Measurements from ENCODE around the gene ZNF518B. TPM values are rescaled to one million over a fixed set of nuclear protein-coding genes. Genes with fewer than 3 reads are reported as not detected.
A peak's percentile ranks its signal among the peaks of the same experiment; 100 is the strongest.

ZNF518B gene, protein sequence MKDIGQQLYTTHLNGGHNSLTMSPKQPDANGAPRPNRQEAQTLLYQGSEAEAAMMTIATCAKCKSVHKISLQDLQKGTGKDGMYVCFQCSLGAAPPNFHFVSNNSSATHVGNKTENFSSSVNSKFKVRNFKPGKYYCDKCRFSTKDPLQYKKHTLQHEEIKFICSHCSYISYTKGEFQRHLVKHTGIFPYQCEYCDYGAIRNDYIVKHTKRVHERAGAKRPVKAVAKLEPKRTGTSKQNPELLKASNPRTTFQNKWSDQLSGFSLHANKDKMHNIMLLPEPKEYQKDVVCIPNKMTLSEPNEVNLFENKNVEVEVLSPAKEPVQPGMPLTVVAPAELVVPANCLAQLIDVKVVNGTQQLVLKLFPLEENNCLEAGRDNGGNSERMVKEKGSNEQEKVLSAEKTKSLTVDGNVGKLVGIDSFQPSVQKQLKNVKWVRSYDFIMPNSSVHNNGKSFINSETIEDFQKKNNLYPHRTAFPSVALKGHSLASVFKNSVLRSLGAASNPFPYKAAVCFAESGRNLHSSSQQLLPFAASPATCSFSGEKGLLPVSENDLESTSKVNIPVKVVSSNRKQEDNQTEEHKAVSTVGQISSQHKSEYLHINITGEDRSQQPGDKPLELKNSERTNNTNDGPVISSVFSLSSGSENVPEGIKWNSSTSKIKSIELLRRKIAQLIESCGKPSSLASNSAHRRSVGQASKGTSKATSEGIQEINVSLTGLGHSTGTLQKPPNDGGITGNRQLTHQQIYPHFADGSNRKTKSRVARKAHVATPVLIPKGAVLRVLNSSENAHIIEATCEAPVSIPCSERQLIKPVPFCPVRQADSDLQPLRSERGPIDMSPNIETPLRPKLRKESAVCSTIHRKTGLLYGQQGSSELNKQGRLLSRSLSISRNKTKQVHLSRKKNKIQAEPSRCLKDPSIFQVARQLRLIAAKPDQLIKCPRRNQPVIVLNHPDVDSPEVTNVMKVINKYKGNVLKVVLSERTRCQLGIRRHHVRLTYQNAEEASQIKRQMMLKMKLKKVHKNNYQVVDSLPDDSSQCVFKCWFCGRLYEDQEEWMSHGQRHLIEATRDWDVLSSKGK
- 10 to 100 TPM; 27.3 to 53.0 (median 30.3) TPM for total RNA-seq
- 10 to 100 TPM; 13.4 to 23.2 TPM for polyA plus RNA-seq
- 62.7 reads per million, percentile 76 among the genes with 10 or more reads in this experiment for total RNA-seq

DNA sequence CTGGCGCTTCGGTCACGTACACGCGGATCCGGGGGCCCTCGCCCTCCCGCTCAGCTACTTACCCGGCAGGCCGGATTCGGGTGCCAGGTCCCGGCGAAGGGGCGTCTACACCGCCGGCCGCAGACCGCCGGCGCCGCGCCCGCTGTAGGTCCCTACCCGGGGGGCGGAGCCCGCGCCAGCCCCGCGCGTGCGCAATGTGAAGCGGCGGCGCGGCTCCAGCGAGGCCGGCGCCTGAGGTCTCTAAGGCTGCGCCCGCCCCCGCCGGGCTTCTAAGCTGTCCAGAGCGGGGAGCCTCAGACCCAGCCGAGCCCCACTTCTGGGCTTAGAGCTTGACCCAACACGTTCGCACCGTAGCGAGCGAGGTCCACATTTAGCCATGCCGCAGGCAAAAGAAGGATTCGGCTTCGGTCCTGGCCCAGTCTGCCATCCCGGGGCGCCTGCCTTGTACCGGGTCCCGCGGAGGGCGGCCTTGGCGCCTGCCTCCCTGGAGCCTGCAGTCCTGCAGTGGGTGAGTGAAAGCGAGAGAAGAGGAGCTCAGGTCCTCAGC is at the start of gene ZNF518B:
TSS of gene ZNF518B (minus strand) at position 172 of the 547 bp plus-strand sequence. CDS start 11,098 bp downstream, outside the sequence.
- DNase-seq = peak; percentile 73 to 89 (median 85)
- Histone ChIP-seq H3K9me3 (ENCODE audit: control insufficient read depth in 2 of 3, low read length in 3 of 3) (peaks cover 0 to 10% (median 2%) of the 10 kb centered on the region in 3 experiments), H3K27ac (ENCODE audit: low read depth, low read length) (peak within 1 kb of the TSS; percentile 67), H3K36me3 (ENCODE audit: control insufficient read depth in 2 of 3, insufficient read depth in 3 of 3, low read length in 3 of 3) (peaks cover 0 to 24% (median 4%) of the 10 kb centered on the region in 3 experiments), H3K4me1 (ENCODE audit: control insufficient read depth in 2 of 2, insufficient read depth in 2 of 2, low read length in 2 of 2) (peaks cover 4 to 15% of the 10 kb centered on the region in 2 donors), H3K4me3 (ENCODE audit: low read length) (peak within 1 kb of the TSS; percentile 75), H3K27me3 (ENCODE audit: control insufficient read depth in 2 of 2, insufficient read depth in 2 of 2, low read length in 2 of 2) (no peaks in the 10 kb centered on the region)
- Mint-ChIP-seq H3K27ac (peak within 1 kb of the TSS; percentile 79 to 95 (median 88)), H3K4me3 (peak within 1 kb of the TSS; percentile 81 to 93 (median 88)), H3K9me3 (peaks cover 2 to 19% (median 7%) of the 10 kb centered on the region in 11 donors), H3K4me1 (peaks cover 16 to 63% (median 53%) of the 10 kb centered on the region in 7 donors), H3K27me3 (peaks cover 0 to 19% (median 8%) of the 10 kb centered on the region in 5 donors), H3K36me3 (peaks cover 24 to 36% (median 32%) of the 10 kb centered on the region in 5 donors)
- ATAC-seq = peak; percentile 80
- CTCF ChIA-PET = interaction anchor here (0.9 kb wide), 1 partner anchor 44 kb away, joined by 3 read pairs; no protein-coding TSS in a partner anchor
- intact Hi-C loops (cut with micrococcal nuclease) = loop anchor here (1.0 to 10.0 kb wide), 11 partner anchors 81 to 1013 kb away; no protein-coding TSS in a partner anchor
- POLR2A ChIA-PET = interaction anchor here (0.6 to 2.3 kb wide), 8 partner anchors 11 to 766 kb away, joined by 3 to 24 read pairs (median 3); partner anchors contain the start of gene WDR1

DNA sequence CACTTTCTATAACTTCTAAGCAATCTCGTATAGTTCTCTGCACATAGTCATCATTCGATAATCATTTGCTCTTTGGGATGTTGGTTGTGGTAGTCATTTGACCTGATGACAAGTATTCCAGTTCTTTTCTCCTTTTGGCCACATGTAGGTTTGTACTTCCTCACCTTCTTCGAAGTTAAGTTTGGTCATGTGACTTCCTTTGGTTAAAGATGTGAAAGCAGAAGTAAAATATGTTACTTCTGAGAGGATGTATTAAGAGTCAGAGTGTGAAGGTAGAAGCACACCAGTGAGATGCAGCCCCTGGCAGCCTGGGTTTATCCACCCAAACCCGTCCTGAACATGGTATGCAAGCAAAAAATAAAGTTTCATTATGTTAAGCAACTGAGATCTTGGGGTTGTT is 48.9 kb upstream of the ZNF518B start:
- no peaks in the 10 kb centered on the region for H3K36me3 ChIP-seq (ENCODE audit: control insufficient read depth in 2 of 3, insufficient read depth in 3 of 3, low read length in 3 of 3)
- intact Hi-C loops (cut with micrococcal nuclease) = no loop called here

DNA sequence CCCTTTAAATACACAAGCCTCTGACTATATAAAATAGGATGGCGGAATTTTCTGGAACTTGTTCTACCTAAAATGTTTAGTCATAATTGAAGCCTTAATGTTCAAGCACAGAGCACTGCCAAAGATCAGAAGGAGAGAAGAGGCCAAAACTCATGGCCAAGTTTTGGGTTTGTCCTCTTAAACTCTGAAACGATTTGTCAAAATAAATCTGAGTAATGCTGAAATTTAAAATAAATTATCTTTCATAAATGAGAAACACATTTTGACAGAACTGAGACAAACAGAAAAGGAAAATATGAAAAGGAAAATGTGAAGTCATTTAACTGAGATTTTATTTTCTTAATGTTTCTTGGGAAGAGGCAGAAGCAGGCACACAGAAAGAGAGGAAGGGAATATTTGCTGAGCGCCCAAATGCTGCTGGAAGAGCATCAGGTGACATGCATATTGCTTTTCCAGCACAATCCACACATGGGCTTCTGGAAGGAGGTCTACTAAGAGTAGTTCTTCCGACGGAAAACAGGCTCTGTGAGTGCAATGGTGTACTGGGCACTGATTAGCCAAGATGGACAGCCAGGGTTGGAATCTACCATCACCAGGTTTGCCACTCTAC is 47.4 kb upstream of the ZNF518B start:
- Histone ChIP-seq H3K27ac (ENCODE audit: low read depth, low read length) (no peak overlapping the region), H3K4me3 (ENCODE audit: low read length) (no peak overlapping the region), H3K4me1 (ENCODE audit: control insufficient read depth in 2 of 2, insufficient read depth in 2 of 2, low read length in 2 of 2) (peaks cover 0 to 6% of the 10 kb centered on the region in 2 donors), H3K36me3 (ENCODE audit: control insufficient read depth in 2 of 3, insufficient read depth in 3 of 3, low read length in 3 of 3) (no peaks in the 10 kb centered on the region), H3K9me3 (ENCODE audit: control insufficient read depth in 2 of 3, low read length in 3 of 3) (peaks cover 0 to 7% (median 6%) of the 10 kb centered on the region in 3 experiments), H3K27me3 (ENCODE audit: control insufficient read depth in 2 of 2, insufficient read depth in 2 of 2, low read length in 2 of 2) (no peaks in the 10 kb centered on the region)
- Mint-ChIP-seq H3K36me3 (no peaks in the 10 kb centered on the region), H3K27ac (no peak overlapping the region), H3K27me3 (peaks cover 0 to 12% (median 6%) of the 10 kb centered on the region in 5 donors), H3K4me3 (no peak overlapping the region), H3K4me1 (peaks cover 0 to 5% (median 5%) of the 10 kb centered on the region in 7 donors), H3K9me3 (peaks cover 0 to 17% (median 6%) of the 10 kb centered on the region in 11 donors)
- ChIA-PET POLR2A (no interaction called here), CTCF (no interaction called here)
- no peak for DNase-seq
- no peak for ATAC-seq
- intact Hi-C loops (cut with micrococcal nuclease) = no loop called here

More for the DNA sequence above, 48.9 kb upstream of the ZNF518B start:
- Mint-ChIP-seq H3K27me3 (peaks cover 0 to 4% (median 0%) of the 10 kb centered on the region in 5 donors), H3K36me3 (peaks cover 0 to under 1% (median 0%) of the 10 kb centered on the region in 5 donors), H3K27ac (peak overlapping the region in 1 of 9 donors; percentile 19), H3K4me1 (peaks cover 0 to 5% (median 5%) of the 10 kb centered on the region in 7 donors), H3K4me3 (no peak overlapping the region), H3K9me3 (peaks cover 0 to 17% (median 6%) of the 10 kb centered on the region in 11 donors)
- Histone ChIP-seq H3K4me3 (ENCODE audit: low read length) (no peak overlapping the region), H3K27me3 (ENCODE audit: control insufficient read depth in 2 of 2, insufficient read depth in 2 of 2, low read length in 2 of 2) (no peaks in the 10 kb centered on the region), H3K4me1 (ENCODE audit: control insufficient read depth in 2 of 2, insufficient read depth in 2 of 2, low read length in 2 of 2) (peaks cover 0 to 6% of the 10 kb centered on the region in 2 donors), H3K27ac (ENCODE audit: low read depth, low read length) (no peak overlapping the region), H3K9me3 (ENCODE audit: control insufficient read depth in 2 of 3, low read length in 3 of 3) (peaks cover 0 to 7% (median 6%) of the 10 kb centered on the region in 3 experiments)
- DNase-seq (no peak), ATAC-seq (no peak)
- ChIA-PET POLR2A (no interaction called here), CTCF (no interaction called here)

DNA sequence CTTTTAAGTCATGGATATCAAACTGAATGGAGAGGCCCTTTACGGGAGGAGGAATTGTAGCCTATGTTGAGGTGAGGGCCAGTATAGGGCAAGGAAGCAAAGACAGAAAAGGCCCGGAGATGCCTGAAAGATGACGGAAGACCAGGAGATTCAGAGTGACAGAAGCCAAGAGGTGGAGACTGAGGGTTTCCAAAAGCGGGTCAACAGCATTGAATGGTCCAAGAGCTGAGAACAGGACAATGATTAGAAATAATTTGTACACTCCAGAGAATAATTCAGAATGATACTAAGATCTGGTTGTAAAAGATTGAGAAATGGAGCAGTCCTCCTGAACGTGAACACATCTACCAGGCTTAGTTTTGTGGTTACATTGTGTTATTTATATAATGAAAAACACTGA is 45.5 kb upstream of the ZNF518B start:
- Histone ChIP-seq H3K4me1 (ENCODE audit: control insufficient read depth in 2 of 2, insufficient read depth in 2 of 2, low read length in 2 of 2) (peaks cover 0 to 6% of the 10 kb centered on the region in 2 donors), H3K9me3 (ENCODE audit: control insufficient read depth in 2 of 3, low read length in 3 of 3) (peaks cover 0 to 7% (median 6%) of the 10 kb centered on the region in 3 experiments), H3K27ac (ENCODE audit: low read depth, low read length) (no peak overlapping the region), H3K27me3 (ENCODE audit: control insufficient read depth in 2 of 2, insufficient read depth in 2 of 2, low read length in 2 of 2) (no peaks in the 10 kb centered on the region), H3K4me3 (ENCODE audit: low read length) (no peak overlapping the region), H3K36me3 (ENCODE audit: control insufficient read depth in 2 of 3, insufficient read depth in 3 of 3, low read length in 3 of 3) (no peaks in the 10 kb centered on the region)
- intact Hi-C loops (cut with micrococcal nuclease) = no loop called here
- POLR2A ChIA-PET = no interaction called here
- peaks cover 0 to 5% (median 5%) of the 10 kb centered on the region in 7 donors for H3K4me1 Mint-ChIP-seq
- CTCF ChIA-PET = no interaction called here
- no peaks in the 10 kb centered on the region for H3K36me3 Mint-ChIP-seq
- ATAC-seq (no peak), DNase-seq (no peak)
- H3K4me3 Mint-ChIP-seq = no peak overlapping the region
- peaks cover 0 to 12% (median 9%) of the 10 kb centered on the region in 5 donors for H3K27me3 Mint-ChIP-seq
- H3K27ac Mint-ChIP-seq = no peak overlapping the region
- peaks cover 0 to 17% (median 6%) of the 10 kb centered on the region in 11 donors for H3K9me3 Mint-ChIP-seq

DNA sequence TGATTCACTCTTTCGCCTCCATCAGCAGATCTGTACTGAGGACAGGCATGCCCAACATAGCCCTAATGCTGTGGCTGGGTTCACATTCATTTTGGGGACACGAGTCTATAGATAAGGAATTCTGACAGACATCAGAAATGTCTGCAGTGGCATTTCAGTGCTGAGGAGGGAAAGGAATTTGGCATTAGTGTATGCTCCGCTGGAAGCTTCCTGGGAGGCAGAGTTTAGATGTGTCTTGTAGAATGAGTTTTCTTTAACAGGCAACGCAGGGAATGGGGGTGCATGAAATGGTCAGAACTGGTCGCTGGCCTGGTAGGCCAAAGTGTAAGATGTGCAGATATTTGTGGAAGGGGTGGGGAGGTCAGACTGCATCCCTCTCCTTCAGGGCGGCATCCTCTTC is 43.5 kb upstream of the ZNF518B start:
- H3K9me3 ChIP-seq (ENCODE audit: control insufficient read depth in 2 of 3, low read length in 3 of 3) = no peaks in the 10 kb centered on the region
- no peak for ATAC-seq
- no peaks in the 10 kb centered on the region for H3K4me1 ChIP-seq (ENCODE audit: control insufficient read depth in 2 of 2, insufficient read depth in 2 of 2, low read length in 2 of 2)
- Mint-ChIP-seq H3K27ac (no peak overlapping the region), H3K9me3 (peaks cover 0 to 10% (median under 1%) of the 10 kb centered on the region in 11 donors), H3K36me3 (no peaks in the 10 kb centered on the region), H3K27me3 (peaks cover 0 to 12% (median 9%) of the 10 kb centered on the region in 5 donors), H3K4me3 (no peak overlapping the region), H3K4me1 (no peaks in the 10 kb centered on the region)
- H3K27ac ChIP-seq (ENCODE audit: low read depth, low read length) = no peak overlapping the region
- no peak overlapping the region for H3K4me3 ChIP-seq (ENCODE audit: low read length)
- no peaks in the 10 kb centered on the region for H3K36me3 ChIP-seq (ENCODE audit: control insufficient read depth in 2 of 3, insufficient read depth in 3 of 3, low read length in 3 of 3)
- no peaks in the 10 kb centered on the region for H3K27me3 ChIP-seq (ENCODE audit: control insufficient read depth in 2 of 2, insufficient read depth in 2 of 2, low read length in 2 of 2)
- POLR2A ChIA-PET = no interaction called here
- intact Hi-C loops (cut with micrococcal nuclease) = no loop called here
- no peak for DNase-seq
- CTCF ChIA-PET = no interaction called here
